ENCODE data around the gene MARVELD3.
"Not testable (repeated sequence)": the region's sequence is repeated elsewhere in the genome, so short reads cannot be mapped to it uniquely, and the experiment has no call there.

Gene MARVELD3

GRCh38 chr16:71626018-71626857 is at the start of gene MARVELD3:
TSS of gene MARVELD3 (plus strand) at chr16:71626184. CDS start at chr16:71626230, 46 bp downstream.
- DNase-seq (ENCODE audit: low spot score) = peak; percentile 96

- DNase-seq (ENCODE audit: low spot score) = peak; percentile 44
Measured at GRCh38 chr16:71576971-71577370, 49.0 kb upstream of the MARVELD3 start, which contains the start of gene TAT. TSS of gene TAT (minus strand) at chr16:71577092. CDS start at chr16:71576415, 677 bp downstream.

- DNase-seq (ENCODE audit: low spot score) = not testable (repeated sequence)
Measured at GRCh38 chr16:71582553-71582848, 43.5 kb upstream of the MARVELD3 start.

- no peak for DNase-seq (ENCODE audit: low spot score)
Measured at GRCh38 chr16:71584543-71585317, 41.3 kb upstream of the MARVELD3 start.

- DNase-seq (ENCODE audit: low spot score) = no peak
Measured at GRCh38 chr16:71585318-71585703, 40.7 kb upstream of the MARVELD3 start.

GRCh38 chr16:71589334-71589733 is 36.6 kb upstream of the MARVELD3 start:
- DNase-seq (ENCODE audit: low spot score) = not testable (repeated sequence)

GRCh38 chr16:71590071-71590470 is 35.9 kb upstream of the MARVELD3 start:
- DNase-seq (ENCODE audit: low spot score) = not testable (repeated sequence)

GRCh38 chr16:71590584-71590983 is 35.4 kb upstream of the MARVELD3 start:
- DNase-seq (ENCODE audit: low spot score) = no peak

GRCh38 chr16:71591917-71592316 is 34.1 kb upstream of the MARVELD3 start:
- DNase-seq (ENCODE audit: low spot score) = no peak

GRCh38 chr16:71593048-71593999 is 32.7 kb upstream of the MARVELD3 start:
- no peak for DNase-seq (ENCODE audit: low spot score)

GRCh38 chr16:71594000-71594646 is 31.9 kb upstream of the MARVELD3 start:
- DNase-seq (ENCODE audit: low spot score) = no peak

GRCh38 chr16:71595340-71595826 is 30.6 kb upstream of the MARVELD3 start:
- not testable (repeated sequence) for DNase-seq (ENCODE audit: low spot score)

- DNase-seq (ENCODE audit: low spot score) = not testable (repeated sequence)
Measured at GRCh38 chr16:71598426-71598825, 27.6 kb upstream of the MARVELD3 start.

- DNase-seq (ENCODE audit: low spot score) = no peak
Measured at GRCh38 chr16:71600822-71601221, 25.2 kb upstream of the MARVELD3 start.

GRCh38 chr16:71609066-71609465 is 16.9 kb upstream of the MARVELD3 start:
- DNase-seq (ENCODE audit: low spot score) = no peak

GRCh38 chr16:71610447-71610846 is 15.5 kb upstream of the MARVELD3 start:
- DNase-seq (ENCODE audit: low spot score) = no peak

GRCh38 chr16:71610936-71611871 is 14.8 kb upstream of the MARVELD3 start:
- DNase-seq (ENCODE audit: low spot score) = peak; percentile 92

GRCh38 chr16:71614956-71615355 is 11.0 kb upstream of the MARVELD3 start:
- DNase-seq (ENCODE audit: low spot score) = not testable (repeated sequence)

- DNase-seq (ENCODE audit: low spot score) = no peak
Measured at GRCh38 chr16:71618429-71618828, 7.6 kb upstream of the MARVELD3 start.

- no peak for DNase-seq (ENCODE audit: low spot score)
Measured at GRCh38 chr16:71622088-71622487, 3.9 kb upstream of the MARVELD3 start.

Measured in iPS-NIHi11 (cell line).